Heart left ventricle (tissue), 13 donors: ENCODE measurements around the gene KCNMB2.

ENCODE experiments used
- POLR2A ChIP-seq, 2 donors: fragments of 450-650 bp; IDR thresholded peaks; one replicate each; pipeline ENCODE4 v1.6.1; 2017; ENCODE audit warnings: antibody characterized with exemption in 2 of 2, mild to moderate bottlenecking in 2 of 2, moderate library complexity in 2 of 2
- TF ChIP-seq, protein P1 (sequence below), 12 donors: fragments of 200-600 bp; sonication (generic) in 4 of 12; IDR thresholded peaks; one replicate each; pipeline versions ENCODE4 v1.5.0 to v1.8.0; 2018 to 2022; ENCODE audit warnings: antibody characterized with exemption in 12 of 12, mild to moderate bottlenecking in 5 of 12
- donor health status: ischemic (EF 13 %, LVEDD 7.1; RV severe dilation, severe dysfunction).
- donor health status: DM: no; HTN: yes; CAD: no.
- donor health status: DM: no; HTN: no; CAD: no.
- donor health status: ischemic (EF 25% LVEDD 6.9; RV normal size, moderate dysfunction).
- donor health status: ischemic (EF 25% LVEDD 5.7; RV mildly dilated, moderate dysfunction).
- donor health status: ischemic (EF 35%, LVEDD 5.7; RV mildly dilated, moderate dysfunction).
- donor health status: nonischemic (EF 11% LVEDD 7.7; RV severe dilation, severe dysfunction).
- donor health status: DM: yes; HTN: yes; CAD: no.
- donor health status: PGD.
- donor health status: ischemic (EF 29% LVEDD 5.4; RV normal size, mild dysfunction).
- donor health status: nonischemic (EF 23%, LVEDD 6.1; RV moderate dilation, normal function).

- TF ChIP-seq, protein P1, sequence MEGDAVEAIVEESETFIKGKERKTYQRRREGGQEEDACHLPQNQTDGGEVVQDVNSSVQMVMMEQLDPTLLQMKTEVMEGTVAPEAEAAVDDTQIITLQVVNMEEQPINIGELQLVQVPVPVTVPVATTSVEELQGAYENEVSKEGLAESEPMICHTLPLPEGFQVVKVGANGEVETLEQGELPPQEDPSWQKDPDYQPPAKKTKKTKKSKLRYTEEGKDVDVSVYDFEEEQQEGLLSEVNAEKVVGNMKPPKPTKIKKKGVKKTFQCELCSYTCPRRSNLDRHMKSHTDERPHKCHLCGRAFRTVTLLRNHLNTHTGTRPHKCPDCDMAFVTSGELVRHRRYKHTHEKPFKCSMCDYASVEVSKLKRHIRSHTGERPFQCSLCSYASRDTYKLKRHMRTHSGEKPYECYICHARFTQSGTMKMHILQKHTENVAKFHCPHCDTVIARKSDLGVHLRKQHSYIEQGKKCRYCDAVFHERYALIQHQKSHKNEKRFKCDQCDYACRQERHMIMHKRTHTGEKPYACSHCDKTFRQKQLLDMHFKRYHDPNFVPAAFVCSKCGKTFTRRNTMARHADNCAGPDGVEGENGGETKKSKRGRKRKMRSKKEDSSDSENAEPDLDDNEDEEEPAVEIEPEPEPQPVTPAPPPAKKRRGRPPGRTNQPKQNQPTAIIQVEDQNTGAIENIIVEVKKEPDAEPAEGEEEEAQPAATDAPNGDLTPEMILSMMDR (IDR thresholded peaks at IDR 0.05), result no peak
- TF ChIP-seq POLR2A (IDR thresholded peaks at IDR 0.05), result no peak
These were observed 978 bp downstream of the KCNMB2 start for GRCh38 chr3:178537122-178537705.
